WTC11 (cell line): ENCODE data around the gene SORCS2. TPM values are rescaled to one million over a fixed set of nuclear protein-coding genes. Genes with fewer than 3 reads are reported as not detected.

Experiments
- ATAC-seq: fragments of 200-7000 bp; cut with Tn5 transposase; 2 replicates; pipeline ENCODE4 v1.10.0; 2021; ENCODE audit warnings: mild to moderate bottlenecking, moderate library complexity
- CTCF ChIA-PET: fragments of 300-600 bp; sonication (Branson Sonifier 250); formaldehyde crosslinking; loops from one replicate; lab custom pipeline; 2021; ENCODE audit warnings: antibody characterized with exemption; lab: Charles Lee
- POLR2A ChIA-PET: fragments of 350-600 bp; sonication (Branson Sonifier 250); formaldehyde crosslinking; loops from one replicate; lab custom pipeline; 2021; ENCODE audit warnings: antibody characterized with exemption; lab: Charles Lee
- DNase-seq: peaks from one replicate; pipeline ENCODE4 v3.0.0; 2021; ENCODE audit warnings: low spot score
- H3K27ac Mint-ChIP-seq: 2 replicates; pipeline ENCODE4 v1.8.0; 2021; ENCODE audit warnings: mixed read lengths
- H3K27me3 Mint-ChIP-seq: 2 replicates; pipeline ENCODE4 v1.8.0; 2021; ENCODE audit warnings: low read depth, mild to moderate bottlenecking, moderate library complexity, mixed read lengths
- H3K36me3 Mint-ChIP-seq: 2 replicates; pipeline ENCODE4 v1.8.0; 2021; ENCODE audit warnings: mixed read lengths
- H3K4me1 Mint-ChIP-seq: 2 replicates; pipeline ENCODE4 v1.8.0; 2022; ENCODE audit warnings: mixed read lengths
- H3K4me3 Mint-ChIP-seq: 2 replicates; pipeline ENCODE4 v1.8.0; 2021; ENCODE audit warnings: mild to moderate bottlenecking, moderate library complexity, mixed read lengths
- H3K9me3 Mint-ChIP-seq: 2 replicates; pipeline ENCODE4 v1.8.0; 2021; ENCODE audit warnings: mixed read lengths
- CBFB ChIP-seq: sonication (generic); formaldehyde crosslinking; IDR thresholded peaks from 2 replicates; pipeline ENCODE4 v1.8.1; 2022; ENCODE audit warnings: mild to moderate bottlenecking, low read depth, missing genetic modification reagents
- CREB1 ChIP-seq: sonication (generic); formaldehyde crosslinking; IDR thresholded peaks from 2 replicates; pipeline ENCODE4 v1.8.0; 2023; ENCODE audit warnings: mild to moderate bottlenecking, missing genetic modification reagents
- GRHL2 ChIP-seq: fragments of 250-450 bp; sonication (Bioruptor Pico); IDR thresholded peaks from 2 replicates; pipeline ENCODE4 v1.8.0; 2022; ENCODE audit warnings: mild to moderate bottlenecking, moderate library complexity; ENCODE audit not compliant: insufficient replicate concordance, severe bottlenecking
- HMGA2 ChIP-seq: fragments of 250-450 bp; sonication (Bioruptor Pico); IDR thresholded peaks from 2 replicates; pipeline ENCODE4 v1.4.0; 2021; ENCODE audit warnings: mild to moderate bottlenecking, moderate library complexity
- MXD4 ChIP-seq: fragments of 250-450 bp; sonication (Bioruptor Pico); IDR thresholded peaks from 2 replicates; pipeline ENCODE4 v1.8.0; 2021; ENCODE audit warnings: mild to moderate bottlenecking, moderate library complexity, borderline replicate concordance
- ZNF219 ChIP-seq: sonication (generic); formaldehyde crosslinking; IDR thresholded peaks from 2 replicates; pipeline ENCODE4 v1.8.0; 2023; ENCODE audit warnings: missing genetic modification reagents, mild to moderate bottlenecking, borderline replicate concordance
- ZNF317 ChIP-seq: sonication (generic); formaldehyde crosslinking; IDR thresholded peaks from 2 replicates; pipeline ENCODE4 v1.8.1; 2023; ENCODE audit warnings: low read depth, mild to moderate bottlenecking, moderate library complexity, missing genetic modification reagents, borderline replicate concordance
- total RNA-seq: library from RNA; stranded (reverse); gene quantifications from 3 replicates; pipeline ENCODE4 v1.2.3, GENCODE V29; 2021
- TF ChIP-seq, protein P1 (sequence below): sonication (generic); formaldehyde crosslinking; IDR thresholded peaks from 2 replicates; pipeline ENCODE4 v1.8.0; 2022; ENCODE audit warnings: mild to moderate bottlenecking, missing genetic modification reagents
- TF ChIP-seq, protein P2 (sequence below): sonication (generic); formaldehyde crosslinking; IDR thresholded peaks from 2 replicates; pipeline ENCODE4 v1.8.1; 2023; ENCODE audit warnings: mild to moderate bottlenecking, missing genetic modification reagents, borderline replicate concordance
- TF ChIP-seq, protein P3 (sequence below): sonication (generic); formaldehyde crosslinking; IDR thresholded peaks from 2 replicates; pipeline ENCODE4 v1.8.1; 2022; ENCODE audit warnings: mild to moderate bottlenecking, missing genetic modification reagents, moderate library complexity, borderline replicate concordance
- TF ChIP-seq, protein P4 (sequence below): sonication (generic); formaldehyde crosslinking; IDR thresholded peaks from 2 replicates; pipeline ENCODE4 v1.8.1; 2022; ENCODE audit warnings: low read depth, missing genetic modification reagents, borderline replicate concordance
- TF ChIP-seq, protein P5 (sequence below): sonication (generic); formaldehyde crosslinking; conservative IDR thresholded peaks from 2 replicates; pipeline ENCODE4 v1.8.1; 2022; ENCODE audit warnings: mild to moderate bottlenecking, missing genetic modification reagents
- TF ChIP-seq, protein P6 (sequence below): sonication (generic); formaldehyde crosslinking; IDR thresholded peaks from 2 replicates; pipeline ENCODE4 v1.8.0; 2022; ENCODE audit warnings: mild to moderate bottlenecking, missing genetic modification reagents
- TF ChIP-seq, protein P7 (sequence below): fragments of 200-600 bp; IDR thresholded peaks from 2 replicates; pipeline ENCODE4 v1.8.0; 2022; ENCODE audit warnings: antibody characterized with exemption

Gene SORCS2
- total RNA-seq, 1 experiment from 2014 or later = 6.6 TPM

DNA sequence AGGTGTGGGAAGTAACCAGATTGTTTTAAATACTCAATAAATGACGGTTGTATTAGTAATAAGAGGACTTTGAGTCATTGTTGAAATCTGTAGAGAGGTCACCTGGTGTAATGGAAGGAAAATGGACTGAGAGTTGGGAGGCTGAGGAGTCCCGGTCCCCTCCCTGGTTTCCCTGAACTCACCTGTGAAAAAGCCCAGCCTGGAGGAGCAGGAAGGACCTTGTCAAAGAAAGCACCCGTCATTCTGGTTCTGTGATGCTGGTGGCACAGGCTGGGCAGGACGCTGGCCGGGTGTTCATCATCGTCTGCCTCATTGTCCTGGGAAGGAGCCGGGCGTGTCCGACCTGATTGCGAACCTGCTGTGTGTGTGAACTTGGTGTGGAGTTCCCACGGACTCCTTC lies 70.8 kb downstream of the SORCS2 start (continued):
- TF ChIP-seq, protein P1, sequence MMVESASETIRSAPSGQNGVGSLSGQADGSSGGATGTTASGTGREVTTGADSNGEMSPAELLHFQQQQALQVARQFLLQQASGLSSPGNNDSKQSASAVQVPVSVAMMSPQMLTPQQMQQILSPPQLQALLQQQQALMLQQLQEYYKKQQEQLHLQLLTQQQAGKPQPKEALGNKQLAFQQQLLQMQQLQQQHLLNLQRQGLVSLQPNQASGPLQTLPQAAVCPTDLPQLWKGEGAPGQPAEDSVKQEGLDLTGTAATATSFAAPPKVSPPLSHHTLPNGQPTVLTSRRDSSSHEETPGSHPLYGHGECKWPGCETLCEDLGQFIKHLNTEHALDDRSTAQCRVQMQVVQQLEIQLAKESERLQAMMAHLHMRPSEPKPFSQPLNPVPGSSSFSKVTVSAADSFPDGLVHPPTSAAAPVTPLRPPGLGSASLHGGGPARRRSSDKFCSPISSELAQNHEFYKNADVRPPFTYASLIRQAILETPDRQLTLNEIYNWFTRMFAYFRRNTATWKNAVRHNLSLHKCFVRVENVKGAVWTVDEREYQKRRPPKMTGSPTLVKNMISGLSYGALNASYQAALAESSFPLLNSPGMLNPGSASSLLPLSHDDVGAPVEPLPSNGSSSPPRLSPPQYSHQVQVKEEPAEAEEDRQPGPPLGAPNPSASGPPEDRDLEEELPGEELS (CRISPR knock-in tag) = no peak
- TF ChIP-seq, protein P2, sequence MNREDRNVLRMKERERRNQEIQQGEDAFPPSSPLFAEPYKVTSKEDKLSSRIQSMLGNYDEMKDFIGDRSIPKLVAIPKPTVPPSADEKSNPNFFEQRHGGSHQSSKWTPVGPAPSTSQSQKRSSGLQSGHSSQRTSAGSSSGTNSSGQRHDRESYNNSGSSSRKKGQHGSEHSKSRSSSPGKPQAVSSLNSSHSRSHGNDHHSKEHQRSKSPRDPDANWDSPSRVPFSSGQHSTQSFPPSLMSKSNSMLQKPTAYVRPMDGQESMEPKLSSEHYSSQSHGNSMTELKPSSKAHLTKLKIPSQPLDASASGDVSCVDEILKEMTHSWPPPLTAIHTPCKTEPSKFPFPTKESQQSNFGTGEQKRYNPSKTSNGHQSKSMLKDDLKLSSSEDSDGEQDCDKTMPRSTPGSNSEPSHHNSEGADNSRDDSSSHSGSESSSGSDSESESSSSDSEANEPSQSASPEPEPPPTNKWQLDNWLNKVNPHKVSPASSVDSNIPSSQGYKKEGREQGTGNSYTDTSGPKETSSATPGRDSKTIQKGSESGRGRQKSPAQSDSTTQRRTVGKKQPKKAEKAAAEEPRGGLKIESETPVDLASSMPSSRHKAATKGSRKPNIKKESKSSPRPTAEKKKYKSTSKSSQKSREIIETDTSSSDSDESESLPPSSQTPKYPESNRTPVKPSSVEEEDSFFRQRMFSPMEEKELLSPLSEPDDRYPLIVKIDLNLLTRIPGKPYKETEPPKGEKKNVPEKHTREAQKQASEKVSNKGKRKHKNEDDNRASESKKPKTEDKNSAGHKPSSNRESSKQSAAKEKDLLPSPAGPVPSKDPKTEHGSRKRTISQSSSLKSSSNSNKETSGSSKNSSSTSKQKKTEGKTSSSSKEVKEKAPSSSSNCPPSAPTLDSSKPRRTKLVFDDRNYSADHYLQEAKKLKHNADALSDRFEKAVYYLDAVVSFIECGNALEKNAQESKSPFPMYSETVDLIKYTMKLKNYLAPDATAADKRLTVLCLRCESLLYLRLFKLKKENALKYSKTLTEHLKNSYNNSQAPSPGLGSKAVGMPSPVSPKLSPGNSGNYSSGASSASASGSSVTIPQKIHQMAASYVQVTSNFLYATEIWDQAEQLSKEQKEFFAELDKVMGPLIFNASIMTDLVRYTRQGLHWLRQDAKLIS (CRISPR knock-in tag) = no peak
- TF ChIP-seq CBFB (CRISPR knock-in tag) (no peak), MXD4 (no peak)
- TF ChIP-seq, protein P3, sequence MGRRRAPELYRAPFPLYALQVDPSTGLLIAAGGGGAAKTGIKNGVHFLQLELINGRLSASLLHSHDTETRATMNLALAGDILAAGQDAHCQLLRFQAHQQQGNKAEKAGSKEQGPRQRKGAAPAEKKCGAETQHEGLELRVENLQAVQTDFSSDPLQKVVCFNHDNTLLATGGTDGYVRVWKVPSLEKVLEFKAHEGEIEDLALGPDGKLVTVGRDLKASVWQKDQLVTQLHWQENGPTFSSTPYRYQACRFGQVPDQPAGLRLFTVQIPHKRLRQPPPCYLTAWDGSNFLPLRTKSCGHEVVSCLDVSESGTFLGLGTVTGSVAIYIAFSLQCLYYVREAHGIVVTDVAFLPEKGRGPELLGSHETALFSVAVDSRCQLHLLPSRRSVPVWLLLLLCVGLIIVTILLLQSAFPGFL (CRISPR knock-in tag) = no peak

DNA sequence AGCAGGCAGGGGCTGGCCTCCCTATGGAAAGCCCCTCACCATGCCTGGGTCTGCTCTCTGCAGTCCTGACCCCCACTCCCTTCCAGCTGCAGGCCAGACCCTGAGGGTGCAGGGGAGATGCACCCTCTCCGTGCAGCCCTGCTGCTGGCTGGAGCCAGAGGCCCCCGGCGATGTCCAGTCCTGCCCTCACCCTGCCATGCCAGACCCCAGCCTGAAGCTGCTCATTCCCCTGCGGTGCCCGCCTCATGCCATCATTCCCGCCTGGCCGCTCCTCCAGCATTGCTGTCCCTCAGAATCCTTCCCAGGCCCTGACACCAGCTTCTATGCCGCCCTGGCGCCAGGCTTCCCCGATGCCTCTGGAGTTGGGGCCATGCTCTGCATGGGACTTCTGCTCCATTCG lies 72.4 kb downstream of the SORCS2 start:
- POLR2A ChIA-PET = no interaction called here
- H3K4me1 Mint-ChIP-seq = peaks cover 6% of the 10 kb centered on the region

More for the DNA sequence above, 72.4 kb downstream of the SORCS2 start:
- TF ChIP-seq, protein P4, sequence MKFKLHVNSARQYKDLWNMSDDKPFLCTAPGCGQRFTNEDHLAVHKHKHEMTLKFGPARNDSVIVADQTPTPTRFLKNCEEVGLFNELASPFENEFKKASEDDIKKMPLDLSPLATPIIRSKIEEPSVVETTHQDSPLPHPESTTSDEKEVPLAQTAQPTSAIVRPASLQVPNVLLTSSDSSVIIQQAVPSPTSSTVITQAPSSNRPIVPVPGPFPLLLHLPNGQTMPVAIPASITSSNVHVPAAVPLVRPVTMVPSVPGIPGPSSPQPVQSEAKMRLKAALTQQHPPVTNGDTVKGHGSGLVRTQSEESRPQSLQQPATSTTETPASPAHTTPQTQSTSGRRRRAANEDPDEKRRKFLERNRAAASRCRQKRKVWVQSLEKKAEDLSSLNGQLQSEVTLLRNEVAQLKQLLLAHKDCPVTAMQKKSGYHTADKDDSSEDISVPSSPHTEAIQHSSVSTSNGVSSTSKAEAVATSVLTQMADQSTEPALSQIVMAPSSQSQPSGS (CRISPR knock-in tag) = no peak
- no peak for TF ChIP-seq ZNF219 (CRISPR knock-in tag)
- no peak for TF ChIP-seq HMGA2 (CRISPR knock-in tag)
- TF ChIP-seq, protein P5, sequence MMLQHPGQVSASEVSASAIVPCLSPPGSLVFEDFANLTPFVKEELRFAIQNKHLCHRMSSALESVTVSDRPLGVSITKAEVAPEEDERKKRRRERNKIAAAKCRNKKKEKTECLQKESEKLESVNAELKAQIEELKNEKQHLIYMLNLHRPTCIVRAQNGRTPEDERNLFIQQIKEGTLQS (CRISPR knock-in tag) = no peak
- TF ChIP-seq, protein P6, sequence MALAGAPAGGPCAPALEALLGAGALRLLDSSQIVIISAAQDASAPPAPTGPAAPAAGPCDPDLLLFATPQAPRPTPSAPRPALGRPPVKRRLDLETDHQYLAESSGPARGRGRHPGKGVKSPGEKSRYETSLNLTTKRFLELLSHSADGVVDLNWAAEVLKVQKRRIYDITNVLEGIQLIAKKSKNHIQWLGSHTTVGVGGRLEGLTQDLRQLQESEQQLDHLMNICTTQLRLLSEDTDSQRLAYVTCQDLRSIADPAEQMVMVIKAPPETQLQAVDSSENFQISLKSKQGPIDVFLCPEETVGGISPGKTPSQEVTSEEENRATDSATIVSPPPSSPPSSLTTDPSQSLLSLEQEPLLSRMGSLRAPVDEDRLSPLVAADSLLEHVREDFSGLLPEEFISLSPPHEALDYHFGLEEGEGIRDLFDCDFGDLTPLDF (CRISPR knock-in tag) = no peak
- no peak for TF ChIP-seq GRHL2 (CRISPR knock-in tag)
- no peak for TF ChIP-seq ZNF317
- TF ChIP-seq, protein P7, sequence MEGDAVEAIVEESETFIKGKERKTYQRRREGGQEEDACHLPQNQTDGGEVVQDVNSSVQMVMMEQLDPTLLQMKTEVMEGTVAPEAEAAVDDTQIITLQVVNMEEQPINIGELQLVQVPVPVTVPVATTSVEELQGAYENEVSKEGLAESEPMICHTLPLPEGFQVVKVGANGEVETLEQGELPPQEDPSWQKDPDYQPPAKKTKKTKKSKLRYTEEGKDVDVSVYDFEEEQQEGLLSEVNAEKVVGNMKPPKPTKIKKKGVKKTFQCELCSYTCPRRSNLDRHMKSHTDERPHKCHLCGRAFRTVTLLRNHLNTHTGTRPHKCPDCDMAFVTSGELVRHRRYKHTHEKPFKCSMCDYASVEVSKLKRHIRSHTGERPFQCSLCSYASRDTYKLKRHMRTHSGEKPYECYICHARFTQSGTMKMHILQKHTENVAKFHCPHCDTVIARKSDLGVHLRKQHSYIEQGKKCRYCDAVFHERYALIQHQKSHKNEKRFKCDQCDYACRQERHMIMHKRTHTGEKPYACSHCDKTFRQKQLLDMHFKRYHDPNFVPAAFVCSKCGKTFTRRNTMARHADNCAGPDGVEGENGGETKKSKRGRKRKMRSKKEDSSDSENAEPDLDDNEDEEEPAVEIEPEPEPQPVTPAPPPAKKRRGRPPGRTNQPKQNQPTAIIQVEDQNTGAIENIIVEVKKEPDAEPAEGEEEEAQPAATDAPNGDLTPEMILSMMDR = no peak
- no peak for TF ChIP-seq CREB1 (CRISPR knock-in tag)
- TF ChIP-seq, all 79 proteins: peak for 0
- DNase-seq = no peak
- ATAC-seq = no peak
- H3K36me3 Mint-ChIP-seq = peaks cover 1% of the 10 kb centered on the region; the same call in 1 of the 2 replicates
- peaks cover 5% of the 10 kb centered on the region for H3K9me3 Mint-ChIP-seq
- no peak overlapping the region for H3K27ac Mint-ChIP-seq
- CTCF ChIA-PET = no interaction called here
- no peaks in the 10 kb centered on the region for H3K27me3 Mint-ChIP-seq
- H3K4me3 Mint-ChIP-seq = no peak overlapping the region
